Activated CD8-positive, alpha-beta memory T cell treated with anti-CD3 and anti-CD28 coated beads, Interleukin-2, amount 50 U/mL, for 1 hour (primary cell): ENCODE results near the gene NFATC2.

ENCODE experiments used
- DNase-seq: peaks from one replicate; pipeline ENCODE4 v3.0.0-alpha.2; 2020; ENCODE audit errors: extremely low read depth

Gene NFATC2

DNA sequence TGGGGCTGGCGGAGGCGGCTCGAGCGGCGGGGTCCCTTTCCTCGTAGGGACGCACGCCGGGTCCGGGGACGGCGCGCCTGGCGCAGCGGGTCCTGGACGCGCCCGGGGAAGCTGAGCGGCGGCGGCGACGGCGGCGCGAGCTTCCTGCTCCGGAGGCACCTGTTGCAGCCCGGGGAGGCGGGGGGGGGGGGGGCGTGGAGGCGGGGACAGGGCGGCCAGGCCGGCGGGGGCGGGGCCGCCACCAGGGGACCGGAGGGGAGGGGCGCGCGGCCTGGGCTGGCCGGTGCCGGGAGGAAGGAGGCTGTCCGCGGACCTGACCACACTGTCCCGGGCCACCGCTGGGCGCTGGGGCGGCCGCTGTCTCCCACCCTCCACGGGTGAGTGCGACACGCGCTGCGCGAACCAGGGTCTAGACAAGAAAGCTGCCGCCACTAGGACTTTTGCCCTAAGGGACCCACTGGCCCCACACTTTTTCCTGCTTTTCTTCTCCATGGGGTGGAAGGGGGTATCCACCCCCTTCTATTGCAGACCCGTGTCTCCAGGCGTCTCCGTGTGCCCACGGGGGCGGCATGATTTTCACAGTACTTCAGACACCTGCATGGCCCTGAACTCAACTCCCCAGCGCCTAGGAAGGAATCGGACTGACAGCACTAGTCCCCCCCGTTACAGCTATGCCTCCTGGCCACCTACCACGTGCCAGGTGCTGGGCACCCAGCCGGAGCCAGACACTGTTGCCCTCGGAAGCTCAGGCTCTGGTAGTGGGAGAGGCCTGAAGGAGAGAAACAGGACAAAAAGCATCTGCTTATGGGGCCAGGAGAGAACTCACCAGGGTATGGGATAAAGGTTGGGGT lies at the start of gene NFATC2:
Gene NFATC2, minus strand, starts transcription at position 149 of the 851 bp plus-strand sequence. CDS start 220 bp downstream, outside the sequence.
- DNase-seq: no peak

DNA sequence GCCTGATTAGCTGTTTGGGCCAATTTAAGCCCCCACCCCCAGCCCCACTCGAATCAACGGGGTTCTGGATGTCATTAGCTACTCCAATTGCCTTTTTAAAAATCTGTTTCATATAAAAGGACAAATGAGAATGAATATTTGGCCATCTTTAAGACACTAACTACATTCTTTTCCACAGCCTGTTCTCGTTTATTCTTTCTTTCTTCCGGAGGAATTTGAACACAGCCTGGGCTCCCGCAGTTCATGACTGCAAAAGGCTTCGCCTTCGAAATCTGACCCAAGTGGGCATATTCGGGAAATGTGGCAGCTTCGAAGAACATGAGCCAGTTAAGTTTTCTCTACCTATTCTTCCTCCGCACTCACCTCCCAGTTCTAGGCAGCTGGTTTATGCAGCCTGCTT lies 49.4 kb upstream of the NFATC2 start:
- DNase-seq: no peak

DNA sequence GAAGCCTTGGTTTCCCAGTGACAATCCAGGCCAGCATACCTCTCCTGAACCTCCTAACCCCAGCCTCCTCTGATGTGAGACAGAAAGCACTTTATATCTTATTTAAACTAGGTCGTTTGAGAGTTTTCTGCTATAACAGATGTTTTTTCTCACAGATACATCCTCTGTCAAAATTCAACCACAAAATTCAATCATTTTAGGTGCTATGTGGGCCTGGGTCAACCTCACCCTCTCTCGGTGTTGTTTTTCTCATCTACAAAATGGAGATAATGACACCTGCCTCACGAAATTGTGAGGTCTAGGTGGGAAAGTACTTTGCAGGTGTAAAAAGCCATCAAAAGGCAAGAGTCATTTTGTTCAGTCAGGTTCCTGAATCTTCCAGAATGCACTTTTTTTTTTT lies 46.2 kb upstream of the NFATC2 start:
- DNase-seq: no peak

DNA sequence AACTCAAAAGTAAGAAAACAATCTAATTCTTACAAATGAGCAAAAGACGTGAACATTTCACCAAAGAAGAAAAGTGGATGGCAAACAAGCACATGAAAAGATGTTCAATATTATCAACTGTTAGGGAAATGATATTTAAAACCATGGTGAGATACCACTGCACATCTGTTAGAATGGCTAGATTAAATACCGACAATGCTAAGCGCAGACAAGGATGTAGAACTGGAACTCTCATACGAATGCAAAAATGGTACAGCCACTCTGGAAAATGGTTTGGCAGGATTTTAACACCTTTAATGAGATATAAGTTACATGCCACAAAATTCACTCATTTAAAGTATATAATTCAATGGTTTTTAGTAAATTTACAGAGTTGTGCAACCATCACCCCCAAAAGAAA lies 44.6 kb upstream of the NFATC2 start:
- no peak for DNase-seq

DNA sequence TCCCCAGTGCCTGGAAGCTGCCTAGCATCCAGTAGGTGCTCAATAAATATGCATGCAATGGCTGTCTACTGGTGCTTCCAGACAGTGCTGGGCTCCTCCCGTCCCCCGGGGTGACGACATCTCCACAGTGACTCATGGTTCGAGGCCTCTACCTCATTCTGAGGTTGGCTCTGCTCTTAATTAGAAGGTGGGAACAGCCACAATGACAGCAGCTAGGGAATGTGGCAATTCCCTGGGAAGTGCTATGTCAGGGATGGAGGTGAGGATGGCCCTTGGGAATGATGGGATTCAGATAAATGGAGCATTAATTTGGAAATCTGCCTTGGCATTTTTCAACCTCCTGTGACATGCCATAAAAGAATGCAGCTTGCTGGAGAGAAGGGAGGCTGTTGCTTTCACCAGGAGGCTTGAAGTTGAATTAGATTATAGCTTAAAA lies 43.5 kb upstream of the NFATC2 start:
- no peak for DNase-seq

DNA sequence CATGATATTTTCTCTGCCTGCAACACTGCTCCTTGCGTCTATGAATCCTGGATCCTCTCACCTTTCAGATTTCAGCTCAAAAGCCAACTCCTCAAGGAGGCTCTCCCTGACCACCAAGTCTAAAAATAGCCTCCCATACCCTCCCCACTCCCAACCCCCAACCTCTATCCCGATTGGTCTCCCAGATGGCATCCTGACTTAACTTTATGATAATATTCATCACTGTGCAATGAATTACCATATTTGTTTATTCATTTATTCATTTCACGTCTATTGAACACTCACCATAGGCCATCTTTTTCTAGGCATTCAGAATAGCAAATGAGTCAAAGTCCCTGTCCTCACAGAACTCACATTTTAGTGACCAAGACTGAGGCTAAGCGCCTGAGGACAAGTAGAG lies 42.6 kb upstream of the NFATC2 start:
- no peak for DNase-seq

DNA sequence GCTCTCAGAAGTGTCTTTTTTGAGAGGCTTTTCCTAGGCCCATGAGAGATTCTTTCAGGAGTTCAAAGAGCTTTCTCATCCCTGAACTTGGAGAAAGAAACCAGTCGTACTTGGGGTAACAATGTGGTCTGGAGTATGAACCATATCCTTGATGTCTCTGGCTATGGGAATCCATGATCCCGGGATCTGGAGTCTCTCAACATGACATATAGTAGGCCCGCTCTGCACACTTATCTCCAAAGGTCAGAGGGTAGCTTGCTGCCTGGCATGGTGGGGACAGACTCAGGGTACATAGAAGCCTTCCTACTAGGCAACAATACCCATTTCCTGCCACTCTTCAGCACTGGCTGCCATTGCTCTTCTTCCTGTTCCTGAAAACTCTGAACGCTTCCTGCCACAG lies 42.2 kb upstream of the NFATC2 start:
- no peak for DNase-seq

DNA sequence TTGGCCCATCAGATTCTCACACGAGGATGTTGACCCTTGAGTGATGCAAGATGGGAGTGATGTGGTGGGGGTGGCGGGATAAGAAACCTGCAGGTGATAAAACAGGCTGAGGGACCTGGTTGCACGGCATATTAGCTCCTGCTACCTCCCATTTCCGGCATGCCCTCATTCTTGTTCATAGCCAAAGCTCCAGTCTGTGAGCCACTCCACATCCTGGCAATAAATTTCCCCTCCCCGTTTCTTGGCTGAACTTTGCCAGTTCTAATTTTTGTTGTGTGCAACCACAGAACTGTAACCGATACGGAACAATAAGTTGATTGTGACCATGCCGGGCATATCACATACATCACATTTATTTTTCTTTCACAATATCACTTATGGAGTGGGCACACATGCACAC lies 41.6 kb upstream of the NFATC2 start:
- no peak for DNase-seq

DNA sequence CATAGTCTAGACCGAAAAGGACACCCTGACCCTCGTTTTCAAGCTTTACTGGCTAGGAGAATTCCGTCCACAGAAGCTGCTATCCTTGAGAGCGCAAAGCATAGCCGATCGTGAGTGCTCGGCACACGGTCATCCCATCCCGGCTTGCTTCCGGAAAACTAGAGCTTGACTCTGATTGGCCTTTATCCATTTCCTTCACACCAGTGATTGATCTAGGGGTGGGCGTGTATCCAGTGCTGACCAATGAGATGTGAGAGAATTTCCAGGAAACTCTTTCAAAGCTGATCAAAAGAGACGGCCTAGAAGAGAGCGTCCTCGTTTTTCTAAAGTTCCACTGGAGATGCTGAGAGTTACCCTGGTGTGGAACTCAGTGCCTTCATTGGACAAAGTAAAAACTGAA lies 41.0 kb upstream of the NFATC2 start:
- DNase-seq: no peak

DNA sequence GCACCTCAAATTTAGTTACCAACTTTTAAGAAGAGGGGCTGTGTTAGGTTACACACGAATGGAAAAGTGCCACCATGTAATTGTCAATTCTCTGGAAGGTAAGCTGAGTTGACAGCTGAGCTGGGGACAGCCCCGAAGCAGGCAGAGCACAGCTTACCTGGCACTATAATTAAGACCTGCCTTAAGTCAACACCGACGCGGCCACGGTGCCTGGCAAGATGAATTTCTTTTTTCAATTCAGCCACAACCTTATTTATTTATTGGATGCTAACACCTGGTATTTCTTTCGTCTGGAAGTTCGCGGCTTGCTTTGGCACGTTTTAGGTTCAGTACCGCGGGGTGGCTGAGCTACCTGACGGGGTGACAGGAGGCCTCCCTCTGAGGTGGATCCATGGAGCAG lies 40.6 kb upstream of the NFATC2 start:
- no peak for DNase-seq

DNA sequence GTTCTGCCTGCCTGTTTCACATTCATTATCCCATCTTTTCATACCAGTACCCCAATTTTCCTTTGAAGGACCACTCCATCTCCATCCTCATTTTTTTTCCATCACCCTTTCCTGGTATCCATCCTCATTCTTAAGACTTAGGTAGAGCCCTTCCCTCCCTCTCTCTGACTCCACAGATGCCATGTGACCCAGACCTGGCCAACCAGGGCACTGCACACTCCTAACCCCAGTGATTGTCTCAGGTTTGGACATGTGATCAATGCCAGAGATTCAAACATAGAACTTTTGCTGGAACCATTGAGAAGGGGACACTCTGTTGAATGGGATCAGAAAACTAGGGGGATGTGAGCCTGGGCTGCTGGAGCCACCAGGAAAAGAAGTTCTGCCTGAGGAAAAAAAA lies 39.1 kb upstream of the NFATC2 start:
- DNase-seq: no peak

DNA sequence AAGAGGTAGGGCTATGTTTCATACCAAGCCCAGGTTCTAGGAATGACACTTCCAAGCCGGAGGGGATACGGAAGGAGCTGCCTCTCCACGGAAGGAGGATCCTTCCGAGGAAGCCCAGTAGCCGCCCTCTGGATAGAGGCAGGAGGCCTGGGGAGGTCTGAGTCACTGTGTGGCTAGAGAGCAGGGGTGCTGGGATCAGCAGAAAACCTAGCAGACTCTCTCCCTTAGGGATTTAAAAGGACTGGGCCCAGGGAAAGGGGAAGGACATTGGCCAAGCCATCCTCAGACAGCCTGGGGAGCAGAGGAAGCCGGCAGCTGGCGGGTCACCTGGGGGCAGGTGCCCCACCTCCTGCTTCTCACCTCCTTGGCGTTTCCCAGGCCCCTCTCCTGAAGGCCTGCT lies 36.6 kb upstream of the NFATC2 start:
- no peak for DNase-seq

DNA sequence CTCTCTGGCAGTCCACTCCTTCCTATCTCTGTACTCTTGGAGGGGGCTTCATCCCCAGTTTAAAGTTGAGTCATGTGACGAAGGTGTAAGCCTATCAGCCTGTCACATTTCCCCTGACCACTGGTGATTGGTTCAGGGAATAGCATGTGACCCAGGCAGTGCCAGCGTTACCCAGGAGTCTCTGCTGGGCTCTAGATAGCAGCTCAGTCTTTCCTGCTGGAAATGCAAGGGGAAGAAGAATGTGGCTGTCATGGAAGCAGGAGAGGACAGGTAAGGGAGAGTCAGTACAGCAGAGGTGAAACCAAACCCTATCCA lies 35.6 kb upstream of the NFATC2 start:
- no peak for DNase-seq

DNA sequence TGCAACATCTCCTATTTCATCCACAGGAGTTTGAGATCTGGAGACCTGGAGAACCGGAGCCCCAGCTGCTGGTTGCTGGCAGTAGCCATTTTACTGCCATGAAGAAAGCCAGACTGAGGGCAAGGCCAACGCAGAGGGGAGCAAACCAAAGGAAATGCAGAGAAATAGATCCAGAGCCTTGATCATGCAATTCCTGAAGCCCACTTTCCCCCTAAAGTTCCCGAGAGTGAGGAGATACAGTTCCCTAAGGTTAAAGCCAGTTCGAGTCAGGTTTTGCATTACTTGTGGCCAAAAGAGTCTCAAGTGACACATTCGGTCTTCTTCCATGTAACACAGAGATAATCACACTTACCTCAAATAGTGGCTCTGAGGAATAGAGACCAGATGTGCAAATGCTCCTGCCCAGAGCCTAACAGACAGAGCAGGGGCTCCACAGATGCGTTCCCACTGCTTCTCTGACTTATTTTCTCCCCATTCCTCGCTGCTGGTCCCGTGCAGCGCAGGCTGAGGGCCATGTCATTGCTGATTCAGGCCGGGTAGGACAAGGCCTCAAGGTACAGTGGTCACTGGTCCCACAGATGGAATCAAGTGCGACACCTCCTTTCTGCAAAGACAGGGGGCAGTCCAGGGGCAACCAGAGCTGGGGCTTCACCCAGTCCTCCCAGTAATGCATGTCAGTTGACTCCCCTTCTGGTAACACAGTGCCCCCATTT lies 35.1 kb upstream of the NFATC2 start:
- DNase-seq: no peak

DNA sequence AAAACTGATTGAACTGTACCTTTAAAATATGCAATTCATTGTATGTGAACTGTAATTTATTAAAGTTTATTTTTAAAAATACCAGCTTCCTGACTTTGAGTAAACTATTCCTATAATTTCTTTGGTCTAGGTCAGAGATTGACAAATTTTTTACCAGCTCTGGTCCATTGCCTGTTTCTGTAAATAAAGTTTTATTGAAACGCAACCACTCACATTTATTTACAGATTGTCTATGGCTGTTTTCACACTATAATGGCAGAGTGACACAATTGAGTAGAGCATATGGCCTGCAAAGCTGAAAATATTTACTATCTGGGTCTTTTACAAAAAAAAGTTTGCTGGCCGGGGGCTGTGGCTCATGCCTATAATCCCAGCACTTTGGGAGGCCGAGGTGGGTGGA lies 33.0 kb upstream of the NFATC2 start:
- DNase-seq: no peak

DNA sequence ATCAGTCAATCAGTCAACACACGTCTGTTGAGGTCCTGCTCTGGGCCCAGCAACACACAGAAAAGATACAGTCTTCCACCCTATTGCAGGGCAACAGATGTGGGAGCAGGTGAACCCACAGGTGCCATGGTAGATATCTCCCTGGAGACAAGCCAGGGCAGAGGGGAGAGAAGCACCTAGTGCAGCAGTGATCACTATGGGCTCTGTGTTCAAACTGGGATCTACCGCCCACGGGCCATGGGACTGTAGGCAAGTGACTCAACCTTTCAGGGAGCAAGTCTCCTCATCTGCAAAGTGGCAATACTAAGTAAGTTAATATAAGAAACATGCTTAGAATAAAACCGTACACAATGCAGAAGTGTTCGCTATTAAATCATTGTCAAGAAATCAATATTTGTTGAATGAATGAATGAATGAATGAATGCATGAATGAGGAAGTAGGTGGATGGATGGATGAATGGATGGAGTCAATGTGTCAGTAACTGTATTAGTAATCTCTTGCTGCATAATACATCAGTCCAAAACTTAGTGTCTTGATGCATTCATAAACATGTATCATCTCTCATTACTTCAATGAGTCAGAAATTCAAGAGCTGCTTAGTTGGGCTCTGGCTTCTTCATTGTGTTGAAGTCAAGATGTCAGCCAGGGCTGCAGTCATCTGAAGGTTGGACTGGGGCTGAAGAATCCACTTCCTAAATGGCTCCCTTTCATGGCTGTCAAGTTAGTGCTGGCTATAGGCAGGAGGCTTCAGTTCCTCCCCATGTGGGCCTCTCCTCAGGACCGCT lies 31.9 kb upstream of the NFATC2 start:
- DNase-seq: no peak

DNA sequence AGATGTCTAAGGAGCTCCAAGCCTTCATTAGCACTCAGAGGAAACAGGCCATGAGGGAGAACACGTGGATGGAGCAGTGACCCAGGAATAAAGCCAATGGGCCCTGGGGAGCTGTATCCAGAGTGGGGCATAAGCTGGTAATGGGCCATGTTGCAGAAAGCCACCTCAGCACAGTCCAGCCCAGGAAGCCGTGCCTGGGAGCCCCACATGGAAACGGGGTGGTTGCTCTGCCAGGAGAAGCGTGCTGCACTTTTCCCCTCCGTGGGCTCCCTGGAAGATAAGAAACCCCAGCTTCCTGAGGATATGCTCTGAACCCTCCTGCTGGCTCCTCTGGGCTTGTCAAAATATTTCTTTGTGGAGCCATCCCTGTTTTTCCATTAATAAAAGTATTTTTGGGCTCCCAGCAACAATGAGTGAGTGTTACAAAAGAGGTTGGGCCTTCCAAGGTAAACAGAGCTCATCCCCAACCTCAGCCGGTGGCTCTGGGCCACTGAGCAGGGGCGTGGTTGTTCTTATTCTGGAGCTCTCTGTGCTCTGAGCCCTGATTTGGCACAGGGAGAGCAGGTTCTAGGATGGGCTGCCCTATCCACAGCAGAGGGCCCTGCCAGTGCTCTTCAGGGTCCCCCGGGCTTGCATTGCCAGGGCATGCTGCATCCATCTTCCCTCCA lies 31.2 kb upstream of the NFATC2 start:
- DNase-seq: no peak

DNA sequence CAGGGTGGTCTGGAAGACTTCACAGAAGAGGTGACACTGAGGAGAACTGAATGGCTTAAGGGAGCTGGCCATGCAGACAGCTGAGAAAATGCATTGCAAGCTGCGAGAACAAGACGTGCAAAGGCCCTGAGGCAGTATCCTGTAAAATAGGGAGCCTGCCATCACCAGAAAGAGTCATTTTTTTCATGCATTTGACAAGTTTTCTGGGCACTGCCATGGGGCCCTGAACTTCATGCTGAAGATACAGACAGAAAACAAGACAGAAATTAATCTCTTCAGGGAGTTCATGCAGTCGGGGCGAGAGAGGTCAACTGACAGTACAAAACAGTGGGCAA lies 28.9 kb upstream of the NFATC2 start:
- DNase-seq: no peak

DNA sequence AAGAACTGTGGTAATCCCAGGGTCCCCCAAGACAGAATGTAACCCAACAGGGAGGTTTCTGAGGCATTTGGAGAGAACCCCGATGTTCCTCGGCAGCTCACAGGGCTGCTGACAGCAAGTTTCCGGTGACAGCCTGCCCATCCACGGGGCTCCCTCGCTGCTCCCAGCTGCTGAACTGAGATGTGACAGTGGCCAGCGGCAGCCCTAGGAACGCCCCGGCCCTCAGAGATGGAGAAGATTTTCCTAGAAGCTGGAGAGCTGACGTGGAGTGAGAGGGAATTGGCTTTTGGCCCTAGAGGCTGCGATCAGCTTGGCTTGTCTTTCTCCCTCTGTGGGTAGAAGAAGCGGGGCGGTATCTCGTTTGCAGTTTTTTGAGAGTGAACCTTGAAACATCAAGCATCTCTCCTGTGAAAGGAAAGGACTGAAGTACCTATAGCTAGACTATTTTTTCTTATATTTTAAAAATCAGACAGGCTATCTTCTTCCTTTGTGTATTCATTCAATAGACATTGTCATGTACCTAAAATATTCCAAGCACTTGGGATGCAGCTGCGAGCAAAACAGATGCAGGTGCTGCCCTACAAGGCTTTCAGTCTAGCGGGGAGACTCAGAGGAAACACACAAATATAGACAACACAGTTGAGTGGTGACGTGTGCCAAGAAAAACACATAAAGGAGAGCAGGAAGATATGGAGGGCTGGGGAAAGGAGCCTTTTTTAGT lies 28.4 kb upstream of the NFATC2 start:
- DNase-seq: no peak

DNA sequence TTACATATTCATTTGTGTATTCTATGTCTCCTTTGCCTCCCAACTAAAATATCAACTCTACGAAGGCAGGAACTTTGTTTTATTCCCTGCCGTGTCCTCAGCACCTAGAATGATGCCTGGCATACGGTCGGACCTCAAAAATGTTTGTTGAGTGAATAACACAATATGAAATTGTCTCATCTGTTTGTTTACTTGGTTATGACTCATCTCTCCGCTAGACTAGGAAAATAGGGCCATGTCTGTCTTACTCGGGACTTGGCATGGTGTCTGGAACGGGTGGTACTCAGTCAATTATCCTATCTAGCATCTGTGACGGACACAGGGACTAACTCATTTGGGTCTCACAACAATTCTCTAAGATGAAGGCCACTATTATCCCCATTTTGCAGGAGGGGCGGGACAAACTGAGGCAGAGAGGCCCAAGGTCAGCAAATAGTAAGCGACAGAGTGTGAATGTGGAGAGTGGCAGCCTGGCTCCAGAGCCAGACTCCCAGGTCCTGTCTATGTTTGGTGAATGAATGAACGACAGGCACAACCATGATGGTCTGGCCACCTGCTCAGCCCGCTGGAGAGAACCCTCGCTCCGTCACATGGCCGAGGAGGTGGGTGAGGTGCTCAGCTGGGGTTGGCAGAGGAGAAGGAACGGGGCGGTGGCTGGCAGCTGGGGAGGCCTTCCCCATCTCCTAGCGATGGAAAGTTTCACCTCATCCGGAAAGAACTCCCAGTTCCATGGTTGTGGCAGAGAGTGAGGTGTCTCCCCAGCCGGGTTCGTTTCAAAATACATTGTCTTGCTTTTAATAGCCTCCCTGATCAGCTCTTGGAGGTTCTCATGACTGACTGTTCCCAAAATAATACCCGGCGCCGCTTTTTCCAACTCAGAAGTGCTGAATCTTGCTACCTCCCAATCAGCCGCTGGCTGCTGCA lies 27.6 kb upstream of the NFATC2 start:
- no peak for DNase-seq
